OCI-LY7 (cell line): Measurements from ENCODE around the gene MNT. TPM values are rescaled to one million over a fixed set of nuclear protein-coding genes. Genes with fewer than 3 reads are reported as not detected.

ENCODE experiments used
- BruUV-seq: library from RNA; stranded (reverse); fragments of 400-500 nt; replicated peaks from 2 replicates; lab custom pipeline; 2021; lab: Mats Ljungman, UMichigan
- CTCF ChIA-PET: fragments of 300-600 bp; sonication (Branson Sonifier 250); formaldehyde crosslinking; loops from one replicate; lab custom pipeline; 2022; ENCODE audit warnings: antibody characterized with exemption; ENCODE audit not compliant: unreplicated experiment; lab: Charles Lee
- POLR2A ChIA-PET: fragments of 300-600 bp; sonication (Branson Sonifier 250); formaldehyde crosslinking; loops from one replicate; lab custom pipeline; 2022; ENCODE audit warnings: antibody characterized with exemption; lab: Charles Lee
- DNase-seq: peaks from one replicate; pipeline ENCODE4 v3.0.0-alpha.2; 2015; ENCODE audit warnings: low spot score
- H2AFZ ChIP-seq: fragments of 200-600 bp; sonication (generic), shearing (Covaris generic); 2 replicates; pipeline ENCODE4 v1.6.1; 2014; ENCODE audit warnings: mild to moderate bottlenecking, antibody characterized with exemption, low read length, moderate library complexity
- H3K27ac ChIP-seq: fragments of 200-600 bp; sonication (generic); 2 replicates; pipeline ENCODE4 v1.5.1; 2014; ENCODE audit warnings: mixed run types, low read depth, mild to moderate bottlenecking, moderate library complexity, low read length, inconsistent platforms; ENCODE audit not compliant: poor library complexity, severe bottlenecking
- H3K36me3 ChIP-seq: fragments of 200-600 bp; sonication (generic); 2 replicates; pipeline ENCODE4 v1.6.1; 2014; ENCODE audit warnings: mild to moderate bottlenecking, antibody characterized with exemption, low read length, moderate library complexity, mixed read lengths; ENCODE audit not compliant: insufficient read depth
- H3K4me1 ChIP-seq: fragments of 200-600 bp; sonication (generic); 2 replicates; pipeline ENCODE4 v1.5.1; 2014; ENCODE audit warnings: mild to moderate bottlenecking, low read length; ENCODE audit not compliant: insufficient read depth, poor library complexity, severe bottlenecking
- H3K4me2 ChIP-seq: fragments of 200-600 bp; sonication (generic); 2 replicates; pipeline ENCODE4 v1.6.1; 2014; ENCODE audit warnings: mild to moderate bottlenecking, low read length
- H3K4me3 ChIP-seq: fragments of 200-600 bp; sonication (generic); 2 replicates; pipeline ENCODE4 v1.5.1; 2014; ENCODE audit warnings: mild to moderate bottlenecking, low read depth, low read length; ENCODE audit not compliant: poor library complexity, severe bottlenecking
- H3K79me2 ChIP-seq: fragments of 200-600 bp; sonication (generic); 2 replicates; pipeline ENCODE4 v1.6.1; 2016; ENCODE audit warnings: low read depth, mild to moderate bottlenecking, low read length, moderate library complexity, mixed read lengths; ENCODE audit not compliant: insufficient read depth
- H3K9me2 ChIP-seq: fragments of 200-600 bp; sonication (generic); 2 replicates; pipeline ENCODE4 v1.6.1; 2016; ENCODE audit warnings: mild to moderate bottlenecking, low read length, mixed read lengths; ENCODE audit not compliant: insufficient read depth
- H3K9me3 ChIP-seq: fragments of 200-600 bp; sonication (generic); 2 replicates; pipeline ENCODE4 v1.6.1; 2014; ENCODE audit warnings: mild to moderate bottlenecking, mixed run types, low read length, mixed read lengths
- H4K20me1 ChIP-seq: fragments of 200-600 bp; sonication (generic); 2 replicates; pipeline ENCODE4 v1.6.1; 2014; ENCODE audit warnings: mild to moderate bottlenecking, antibody characterized with exemption, low read length, moderate library complexity, mixed read lengths; ENCODE audit not compliant: insufficient read depth
- CTCF ChIP-seq: fragments of 200-600 bp; sonication (generic); conservative IDR thresholded peaks from 2 replicates; pipeline ENCODE4 v1.5.1; 2014; ENCODE audit warnings: mild to moderate bottlenecking, antibody characterized with exemption, low read length, moderate library complexity, mixed read lengths
- EZH2phosphoT487 ChIP-seq: fragments of 200-600 bp; sonication (generic); IDR thresholded peaks from 2 replicates; pipeline ENCODE4 v1.6.1; 2018; ENCODE audit warnings: low read depth, borderline replicate concordance, mild to moderate bottlenecking, mixed run types, antibody characterized with exemption, low read length, moderate library complexity, mixed read lengths
- intact Hi-C: fragments of 100-400 bp; cut with micrococcal nuclease; formaldehyde crosslinking; loops from one replicate; pipeline ENCODE4 v1.10.0; 2022; ENCODE audit not compliant: unreplicated experiment
- total RNA-seq, 2 experiments: library from RNA; depleted of rRNA in 1 of 2; stranded (reverse); fragments of >200 nt in 1 of 2; shearing (Covaris generic) in 1 of 2; gene quantifications; 2 replicates each; pipeline ENCODE4 v1.2.3, GENCODE V29; 2014 to 2022

The MNT gene
- total RNA-seq, 2 experiments from 2014 or later: 22.2 to 60.0 TPM

- no peaks in the 10 kb centered on the region for H3K36me3 ChIP-seq
- H3K9me2 ChIP-seq: no peaks in the 10 kb centered on the region
- no peak overlapping the region for H3K4me3 ChIP-seq
- H3K79me2 ChIP-seq: no peaks in the 10 kb centered on the region
- no peak overlapping the region for H3K4me2 ChIP-seq
- TF ChIP-seq EZH2phosphoT487: no peak
- TF ChIP-seq CTCF: no peak
- DNase-seq: no peak
- no peaks in the 10 kb centered on the region for H3K9me3 ChIP-seq
- POLR2A ChIA-PET: no interaction called here
- CTCF ChIA-PET: no interaction called here
- H2AFZ ChIP-seq: no peak overlapping the region
- no peaks in the 10 kb centered on the region for H3K4me1 ChIP-seq
- no peaks in the 10 kb centered on the region for H4K20me1 ChIP-seq
- intact Hi-C loops: no loop called here
- no TSS peak for BruUV-seq
- no peak overlapping the region for H3K27ac ChIP-seq
These were observed 37.5 kb downstream of the MNT start for GRCh38 chr17:2363318-2363717.

- no peak for TF ChIP-seq EZH2phosphoT487
- no peak for TF ChIP-seq CTCF
- CTCF ChIA-PET: no interaction called here
- no peak overlapping the region for H3K4me2 ChIP-seq
- BruUV-seq: no TSS peak
- H3K79me2 ChIP-seq: no peaks in the 10 kb centered on the region
- intact Hi-C loops: no loop called here
- H3K36me3 ChIP-seq: no peaks in the 10 kb centered on the region
- POLR2A ChIA-PET: no interaction called here
- no peaks in the 10 kb centered on the region for H3K9me3 ChIP-seq
- H3K4me1 ChIP-seq: no peaks in the 10 kb centered on the region
- no peaks in the 10 kb centered on the region for H4K20me1 ChIP-seq
- no peak overlapping the region for H2AFZ ChIP-seq
- DNase-seq: no peak
- H3K27ac ChIP-seq: no peak overlapping the region
- no peak overlapping the region for H3K4me3 ChIP-seq
- H3K9me2 ChIP-seq: no peaks in the 10 kb centered on the region
These were observed 38.0 kb downstream of the MNT start for GRCh38 chr17:2362881-2363280.

GRCh38 chr17:2362416-2362815, 38.4 kb downstream of the MNT start:
- H3K4me2 ChIP-seq: no peak overlapping the region
- ChIA-PET POLR2A (no interaction called here), CTCF (no interaction called here)
- H2AFZ ChIP-seq: no peak overlapping the region
- no peak for DNase-seq
- H4K20me1 ChIP-seq: no peaks in the 10 kb centered on the region
- no peak for TF ChIP-seq CTCF
- no peak for TF ChIP-seq EZH2phosphoT487
- H3K9me2 ChIP-seq: no peaks in the 10 kb centered on the region
- H3K27ac ChIP-seq: no peak overlapping the region
- no peak overlapping the region for H3K4me3 ChIP-seq
- H3K36me3 ChIP-seq: no peaks in the 10 kb centered on the region
- no peaks in the 10 kb centered on the region for H3K9me3 ChIP-seq
- intact Hi-C loops: no loop called here
- no peaks in the 10 kb centered on the region for H3K4me1 ChIP-seq
- no peaks in the 10 kb centered on the region for H3K79me2 ChIP-seq
- no TSS peak for BruUV-seq
